ENCODE results near the gene HOXB1.

HOXB1 gene

DNA sequence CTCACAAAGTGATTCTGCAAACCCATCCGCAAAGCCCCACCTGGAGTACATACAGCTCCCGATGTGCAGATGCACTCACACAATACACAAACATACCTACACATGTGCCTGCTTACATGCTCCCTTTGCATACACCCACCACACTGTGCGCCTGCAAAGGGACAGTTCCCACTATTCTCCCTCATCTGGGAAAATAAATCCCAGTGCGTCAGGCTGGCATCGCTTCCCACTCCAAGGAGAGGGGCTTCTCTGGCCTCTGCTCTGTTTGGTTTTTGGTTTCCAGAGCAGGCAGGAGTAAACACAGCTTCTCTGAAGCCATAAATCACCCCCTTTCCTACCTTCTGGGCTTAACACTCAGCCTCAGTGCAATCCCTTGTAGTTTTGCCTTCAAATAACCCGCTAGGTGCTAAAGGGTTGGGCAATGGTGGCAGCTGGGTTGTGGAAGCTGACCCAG is 32.6 kb upstream of the HOXB1 start:
- TF ChIP-seq, protein P1, sequence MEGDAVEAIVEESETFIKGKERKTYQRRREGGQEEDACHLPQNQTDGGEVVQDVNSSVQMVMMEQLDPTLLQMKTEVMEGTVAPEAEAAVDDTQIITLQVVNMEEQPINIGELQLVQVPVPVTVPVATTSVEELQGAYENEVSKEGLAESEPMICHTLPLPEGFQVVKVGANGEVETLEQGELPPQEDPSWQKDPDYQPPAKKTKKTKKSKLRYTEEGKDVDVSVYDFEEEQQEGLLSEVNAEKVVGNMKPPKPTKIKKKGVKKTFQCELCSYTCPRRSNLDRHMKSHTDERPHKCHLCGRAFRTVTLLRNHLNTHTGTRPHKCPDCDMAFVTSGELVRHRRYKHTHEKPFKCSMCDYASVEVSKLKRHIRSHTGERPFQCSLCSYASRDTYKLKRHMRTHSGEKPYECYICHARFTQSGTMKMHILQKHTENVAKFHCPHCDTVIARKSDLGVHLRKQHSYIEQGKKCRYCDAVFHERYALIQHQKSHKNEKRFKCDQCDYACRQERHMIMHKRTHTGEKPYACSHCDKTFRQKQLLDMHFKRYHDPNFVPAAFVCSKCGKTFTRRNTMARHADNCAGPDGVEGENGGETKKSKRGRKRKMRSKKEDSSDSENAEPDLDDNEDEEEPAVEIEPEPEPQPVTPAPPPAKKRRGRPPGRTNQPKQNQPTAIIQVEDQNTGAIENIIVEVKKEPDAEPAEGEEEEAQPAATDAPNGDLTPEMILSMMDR (IDR thresholded peaks at IDR 0.05; ENCODE audit: low read depth, low read length) = no peak
- DNase-seq (ENCODE audit: low read depth, low spot score) = no peak
- H3K4me3 ChIP-seq (ENCODE audit: low read depth, low read length) = peak overlapping the region; percentile 43
- in situ Hi-C loops (cut with HindIII; ENCODE audit: low sequenced_read_pairs) = no loop called here

DNA sequence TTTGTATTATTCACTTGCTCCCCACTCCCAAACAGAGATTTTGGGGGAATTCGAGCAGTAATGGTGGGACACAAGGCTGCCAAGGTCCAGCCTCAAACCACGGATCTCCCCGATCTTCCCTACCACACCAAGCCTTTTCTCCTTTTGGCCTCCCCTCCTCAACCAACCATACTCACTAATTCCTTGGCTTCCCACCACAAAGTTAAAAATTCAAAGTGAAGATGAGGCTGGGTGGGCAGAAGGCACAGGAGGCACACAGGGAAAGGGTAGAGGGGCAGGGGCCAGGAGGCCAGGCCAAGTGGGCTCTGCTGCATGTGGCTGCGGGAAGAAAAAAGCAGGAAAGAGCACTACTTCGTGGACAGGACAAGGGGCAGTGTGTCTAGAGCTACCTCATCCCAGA is 32.1 kb upstream of the HOXB1 start:
- TF ChIP-seq, protein P1 (IDR thresholded peaks at IDR 0.05; ENCODE audit: low read depth, low read length) = no peak
- peak overlapping the region; percentile 43 for H3K4me3 ChIP-seq (ENCODE audit: low read depth, low read length)
- in situ Hi-C loops (cut with HindIII; ENCODE audit: low sequenced_read_pairs) = no loop called here
- DNase-seq (ENCODE audit: low read depth, low spot score) = no peak

DNA sequence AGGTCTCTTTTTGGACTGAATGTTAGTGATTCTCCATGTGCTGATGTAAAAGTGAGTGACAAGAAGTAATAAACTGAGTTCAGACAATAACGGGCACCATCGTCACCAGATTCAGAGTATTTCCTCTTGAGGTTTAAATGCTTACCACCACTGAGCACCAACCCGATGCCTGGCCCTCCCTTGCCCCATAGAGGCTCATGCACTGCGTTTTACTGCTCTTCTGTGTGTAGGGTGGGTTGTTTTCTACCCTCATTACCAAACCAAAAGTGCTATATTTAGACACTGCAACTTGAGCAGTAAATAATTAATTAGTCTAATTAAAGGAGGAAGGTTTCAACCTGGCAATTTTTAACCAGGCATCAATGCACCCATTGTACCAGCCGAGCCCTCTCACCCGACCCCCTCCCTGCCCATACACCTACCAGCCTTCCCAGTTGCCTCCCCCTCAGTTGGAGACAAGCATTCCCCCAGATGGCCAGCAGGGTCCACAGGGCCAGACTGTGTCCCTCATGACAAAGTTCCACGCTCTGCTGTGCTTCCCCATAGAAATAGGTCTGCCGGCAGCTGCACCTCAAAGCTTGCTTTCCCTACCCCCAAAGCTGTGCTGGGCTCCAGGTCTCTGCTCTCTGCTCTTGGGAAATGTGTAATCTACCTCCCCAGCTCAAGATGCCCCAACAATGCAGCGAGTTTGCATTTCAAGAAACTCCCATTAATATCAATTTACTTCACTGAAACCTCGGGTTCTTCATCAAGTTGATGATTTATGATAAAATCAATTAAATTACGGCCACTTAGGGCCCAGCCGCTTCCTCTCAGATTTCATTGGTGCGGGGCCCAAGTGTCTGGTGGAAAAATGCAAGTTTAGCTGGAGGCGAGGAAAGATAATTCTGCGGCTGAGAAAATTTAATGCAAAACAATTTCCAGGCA is 31.3 kb upstream of the HOXB1 start:
- in situ Hi-C loops (cut with HindIII; ENCODE audit: low sequenced_read_pairs) = no loop called here
- no peak for DNase-seq (ENCODE audit: low read depth, low spot score)
- TF ChIP-seq, protein P1 (IDR thresholded peaks at IDR 0.05; ENCODE audit: low read depth, low read length) = peak; percentile 49

DNA sequence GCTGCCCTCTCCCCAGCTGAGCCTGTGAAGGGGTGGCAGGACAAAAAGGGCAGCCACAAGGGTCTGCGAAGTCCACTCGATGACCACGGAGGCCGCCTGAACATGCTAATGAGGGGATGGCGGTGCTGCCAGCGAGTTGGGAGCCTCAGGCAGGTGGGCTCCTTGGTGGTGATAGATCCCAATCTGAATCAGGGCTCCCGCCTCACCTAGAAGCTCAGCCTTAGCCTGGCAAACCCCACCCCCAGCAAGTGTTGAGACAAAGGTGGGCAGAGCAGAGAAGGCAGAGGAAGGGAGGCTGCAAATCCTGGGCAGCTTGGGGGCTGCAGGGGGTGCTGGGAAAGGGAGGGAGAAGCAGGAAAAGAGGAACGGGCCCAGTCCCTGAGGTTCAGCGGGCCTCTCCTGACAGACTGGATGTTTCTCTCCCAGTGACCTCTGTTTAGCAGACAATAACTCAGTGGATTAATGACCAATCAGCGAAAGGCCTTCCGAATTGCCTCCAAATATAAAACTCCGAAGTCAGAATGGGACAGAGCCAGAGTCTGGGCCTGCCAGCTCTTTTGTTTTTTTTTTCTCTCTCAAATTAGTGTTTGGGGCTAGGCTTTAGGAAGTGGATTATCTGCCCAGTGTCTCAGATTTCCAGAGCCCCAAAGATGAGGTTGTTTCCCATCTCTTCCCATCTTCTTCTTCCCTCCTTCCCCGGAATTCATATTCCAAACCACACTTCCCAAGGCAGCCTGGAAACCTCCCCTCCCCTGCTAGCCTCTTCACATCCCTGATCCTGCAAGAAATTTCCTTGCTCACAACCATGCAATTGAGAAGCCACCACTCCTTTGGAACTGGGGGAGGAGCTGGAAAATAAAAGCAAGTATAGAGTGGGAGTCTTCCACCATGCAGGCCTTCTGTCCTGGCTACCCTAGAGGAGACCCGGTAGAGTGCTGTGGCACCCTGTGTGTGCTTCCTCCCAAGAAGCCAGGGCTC is 29.3 kb upstream of the HOXB1 start:
- TF ChIP-seq, protein P1 (IDR thresholded peaks at IDR 0.05; ENCODE audit: low read depth, low read length) = no peak
- peak overlapping the region; percentile 1 for H3K4me3 ChIP-seq (ENCODE audit: low read depth, low read length)
- DNase-seq (ENCODE audit: low read depth, low spot score) = no peak
- in situ Hi-C loops (cut with HindIII; ENCODE audit: low sequenced_read_pairs) = no loop called here

More for the DNA sequence above, 31.3 kb upstream of the HOXB1 start:
- peak overlapping the region; percentile 43 for H3K4me3 ChIP-seq (ENCODE audit: low read depth, low read length)

DNA sequence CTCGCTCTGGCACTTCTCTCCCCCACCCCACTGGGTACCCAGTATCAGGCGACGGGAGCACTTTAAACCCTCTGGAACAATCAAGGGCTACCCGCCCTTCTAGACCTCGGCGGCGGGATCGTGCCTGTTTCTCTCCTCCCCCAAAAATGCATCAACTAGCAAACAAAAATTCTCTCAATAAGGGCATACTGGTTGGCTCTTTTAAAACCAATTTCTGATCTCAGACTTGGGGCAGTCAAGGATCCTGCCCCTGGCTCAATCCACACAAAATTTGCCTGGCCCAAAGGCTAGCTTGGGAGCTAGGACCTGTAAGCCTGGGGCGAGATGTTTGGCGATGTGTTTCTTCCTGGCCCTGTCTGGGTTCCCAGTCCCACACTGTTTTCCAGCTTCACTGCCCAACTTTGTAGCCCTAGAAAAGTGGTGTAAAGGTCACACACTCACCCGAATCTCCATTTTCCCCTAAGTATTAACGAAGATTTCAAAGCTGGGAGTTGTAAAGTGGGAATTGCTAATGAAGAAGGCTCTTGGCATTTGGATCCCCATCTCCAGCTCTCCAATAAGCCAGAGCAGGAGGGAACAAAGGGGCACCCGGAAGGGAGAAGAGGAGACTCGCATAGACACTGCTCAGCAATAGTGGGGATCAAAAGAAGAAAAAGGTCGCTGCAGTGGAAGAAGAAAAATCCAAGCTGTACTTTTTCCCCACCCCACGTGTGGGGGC is 28.5 kb upstream of the HOXB1 start:
- H3K4me3 ChIP-seq (ENCODE audit: low read depth, low read length) = peak overlapping the region; percentile 30

More for the DNA sequence above, 28.5 kb upstream of the HOXB1 start:
- TF ChIP-seq, protein P1 (IDR thresholded peaks at IDR 0.05; ENCODE audit: low read depth, low read length) = no peak
- in situ Hi-C loops (cut with HindIII; ENCODE audit: low sequenced_read_pairs) = no loop called here
- no peak for DNase-seq (ENCODE audit: low read depth, low spot score)

Data from astrocyte of the spinal cord (primary cell).